SK-N-MC (cell line): ENCODE data around the gene HBP1.

Source experiments
- EZH2 ChIP-seq: fragments of 200-600 bp; sonication (generic); IDR thresholded peaks from one replicate; pipeline ENCODE4 v1.6.1; 2017; ENCODE audit warnings: antibody characterized with exemption
- FOXP2 ChIP-seq: optimal IDR thresholded peaks from 2 replicates; pipeline ENCODE3; 2011; ENCODE audit warnings: mild to moderate bottlenecking, moderate library complexity; ENCODE audit not compliant: insufficient read depth; ENCODE audit errors: extremely low read length, control extremely low read depth
- POLR2AphosphoS5 ChIP-seq: IDR thresholded peaks from 2 replicates; pipeline ENCODE4 v1.6.1; 2012; ENCODE audit warnings: mild to moderate bottlenecking, low read depth, low read length, borderline replicate concordance

DNA sequence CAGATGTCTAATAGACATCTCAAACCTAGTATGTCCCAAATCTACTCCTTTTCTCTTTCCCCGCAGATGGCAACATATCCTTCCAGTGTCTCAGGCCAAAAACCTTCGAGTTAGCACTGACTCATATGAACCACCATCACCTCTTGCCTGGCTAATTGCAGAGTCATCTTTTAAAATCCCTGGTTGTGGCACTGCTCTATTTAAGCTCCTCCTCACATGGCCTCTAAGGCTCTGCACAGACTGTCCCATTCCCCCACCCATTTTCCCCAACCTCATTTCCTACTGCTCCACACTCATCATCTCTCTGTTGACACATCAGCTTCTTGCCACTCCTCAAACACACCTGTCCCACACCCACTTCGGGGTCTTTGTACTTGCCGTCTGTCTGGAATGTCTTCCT lies 16.8 kb upstream of the HBP1 start:
- no peak for TF ChIP-seq EZH2
- no peak for TF ChIP-seq POLR2AphosphoS5
- TF ChIP-seq FOXP2 = no peak
